HCT116 (cell line): ENCODE measurements around the gene EPHA2. TPM values are rescaled to one million over a fixed set of nuclear protein-coding genes. Genes with fewer than 3 reads are reported as not detected.

ENCODE experiments used
- ATAC-seq: fragments of 200-7000 bp; cut with Tn5 transposase; 2 replicates; pipeline ENCODE4 v1.9.1; 2020; ENCODE audit warnings: mild to moderate bottlenecking, moderate library complexity
- BruUV-seq: library from RNA; stranded (reverse); fragments of 400-500 nt; replicated peaks from 2 replicates; lab custom pipeline; 2021; lab: Mats Ljungman, UMichigan
- CTCF ChIA-PET: fragments of 300-600 bp; sonication (Branson Sonifier 250); formaldehyde crosslinking; loops from one replicate; lab custom pipeline; 2021; ENCODE audit warnings: antibody characterized with exemption; lab: Charles Lee
- POLR2A ChIA-PET: fragments of 300-600, 350-600 bp; sonication (Branson Sonifier 250); formaldehyde crosslinking; loops from one replicate; lab custom pipeline; 2021; ENCODE audit warnings: antibody characterized with exemption; lab: Charles Lee
- RAD21 ChIA-PET, 2 experiments: fragments of 300-600 bp; sonication (Branson Sonifier 250); formaldehyde crosslinking; loops; one replicate each; lab custom pipeline; 2023; ENCODE audit warnings: low total read pairs in 2 of 2; ENCODE audit not compliant: uncharacterized antibody in 2 of 2, unreplicated experiment in 2 of 2, low non-redundant PET in 1 of 2; lab: Charles Lee
- DNase-seq: peaks from one replicate; pipeline ENCODE4 v3.0.0-alpha.2; 2010; ENCODE audit warnings: low read depth, low spot score
- H2AFZ ChIP-seq: fragments of 200-600 bp; shearing (Covaris generic), sonication (generic); 2 replicates; pipeline ENCODE4 v1.6.1; 2017; ENCODE audit warnings: low read depth, mixed run types, mixed read lengths, antibody characterized with exemption, low read length; ENCODE audit not compliant: poor library complexity, severe bottlenecking
- H3K27ac ChIP-seq: 2 replicates; pipeline ENCODE4 v1.5.1; 2012; ENCODE audit warnings: low read depth, low read length
- H3K27me3 ChIP-seq: fragments of 200-600 bp; sonication (generic); 2 replicates; pipeline ENCODE4 v1.6.1; 2016; ENCODE audit warnings: mixed run types, low read length, mixed read lengths; ENCODE audit not compliant: insufficient read depth
- H3K36me3 ChIP-seq, 2 experiments: fragments of 200-500 bp in 1 of 2; fragments of 200-600 bp in 1 of 2; sonication (Bioruptor generic) in 1 of 2; sonication (generic) in 1 of 2; 2 replicates each; pipeline versions ENCODE4 v1.5.1 to v1.6.1; 2014 to 2016; ENCODE audit warnings: low read length in 2 of 2, inconsistent platforms in 1 of 2, mixed read lengths in 1 of 2, mixed run types in 1 of 2; ENCODE audit not compliant: insufficient read depth in 2 of 2, control insufficient read depth in 1 of 2
- H3K4me1 ChIP-seq, 2 experiments: fragments of 200-600 bp in 1 of 2; sonication (generic) in 1 of 2; 2 replicates each; pipeline versions ENCODE4 v1.5.1 to v1.6.1; 2012 to 2017; ENCODE audit warnings: low read length in 2 of 2, inconsistent platforms in 1 of 2, mild to moderate bottlenecking in 1 of 2, mixed read lengths in 1 of 2, mixed run types in 1 of 2, moderate library complexity in 1 of 2; ENCODE audit not compliant: insufficient read depth in 2 of 2, control insufficient read depth in 1 of 2
- H3K4me2 ChIP-seq: fragments of 200-600 bp; sonication (generic); 2 replicates; pipeline ENCODE4 v1.6.1; 2017; ENCODE audit warnings: mixed run types, low read length, mixed read lengths
- H3K4me3 ChIP-seq, 2 experiments: fragments of 200-600 bp in 1 of 2; sonication (generic) in 1 of 2; replicated peaks in 1 of 2; 2 replicates each; pipeline ENCODE4 v1.5.1; 2011 to 2016; ENCODE audit warnings: low read length in 2 of 2, control low read depth in 1 of 2, low read depth in 1 of 2, mild to moderate bottlenecking in 1 of 2, mixed read lengths in 1 of 2, mixed run types in 1 of 2
- H3K79me2 ChIP-seq: fragments of 200-600 bp; sonication (generic); 2 replicates; pipeline ENCODE4 v1.6.1; 2017; ENCODE audit warnings: mild to moderate bottlenecking, mixed run types, low read length, moderate library complexity, mixed read lengths; ENCODE audit not compliant: insufficient read depth
- H3K9ac ChIP-seq: fragments of 200-600 bp; sonication (generic); 2 replicates; pipeline ENCODE4 v1.6.1; 2016; ENCODE audit warnings: low read length, mixed read lengths
- H3K9me2 ChIP-seq: fragments of 200-600 bp; sonication (generic), shearing (Covaris generic); 2 replicates; pipeline ENCODE4 v1.6.1; 2017; ENCODE audit warnings: mixed run types, mild to moderate bottlenecking, moderate library complexity; ENCODE audit not compliant: insufficient read depth
- H3K9me3 ChIP-seq, 2 experiments: fragments of 200-500 bp in 1 of 2; fragments of 200-600 bp in 1 of 2; sonication (Bioruptor generic) in 1 of 2; sonication (generic) in 1 of 2; 2 replicates each; pipeline ENCODE4 v1.6.1; 2014 to 2017; ENCODE audit warnings: low read length in 2 of 2, mixed read lengths in 2 of 2, inconsistent platforms in 1 of 2, low read depth in 1 of 2, mild to moderate bottlenecking in 1 of 2, mixed run types in 1 of 2, moderate library complexity in 1 of 2; ENCODE audit not compliant: control insufficient read depth in 1 of 2, insufficient read depth in 1 of 2
- H4K20me1 ChIP-seq: fragments of 200-600 bp; sonication (generic), shearing (Covaris generic); 2 replicates; pipeline ENCODE4 v1.6.1; 2017; ENCODE audit warnings: mixed run types, mild to moderate bottlenecking, moderate library complexity; ENCODE audit not compliant: insufficient read depth
- CBX3 ChIP-seq: IDR thresholded peaks from 2 replicates; pipeline ENCODE4 v1.6.1; 2012; ENCODE audit warnings: low read depth
- EZH2 ChIP-seq: fragments of 200-600 bp; sonication (generic); IDR thresholded peaks from 2 replicates; pipeline ENCODE4 v1.6.1; 2017; ENCODE audit warnings: antibody characterized with exemption, mixed run types
- POLR2AphosphoS5 ChIP-seq: IDR thresholded peaks from 2 replicates; pipeline ENCODE4 v1.6.1; 2011; ENCODE audit warnings: mild to moderate bottlenecking, low read depth, low read length, moderate library complexity
- TCF7L2 ChIP-seq: IDR thresholded peaks from 2 replicates; pipeline ENCODE4 v1.7.0; 2011; ENCODE audit warnings: borderline replicate concordance, inconsistent platforms; ENCODE audit not compliant: insufficient read depth, insufficient read length; ENCODE audit errors: extremely low read depth
- ZFX ChIP-seq: fragments of 450-650 bp; IDR thresholded peaks from 2 replicates; pipeline ENCODE4 v1.6.1; 2017
- intact Hi-C: fragments of 100-400 bp; cut with micrococcal nuclease; formaldehyde crosslinking; loops from 2 replicates; pipeline ENCODE4 v1.10.0; 2022
- total RNA-seq: library from RNA; stranded (reverse); gene quantifications from one replicate; pipeline ENCODE4 v1.2.1, GENCODE V29; 2021; ENCODE audit not compliant: unreplicated experiment
- TF ChIP-seq, protein P1 (sequence below), 3 experiments: fragments of 200-600 bp in 1 of 3; sonication (generic) in 1 of 3; IDR thresholded peaks in 2 of 3; conservative IDR thresholded peaks in 1 of 3; 2 replicates each; pipeline ENCODE4 v1.5.1; 2012 to 2017; ENCODE audit warnings: low read depth in 2 of 3, low read length in 2 of 3, antibody characterized with exemption in 1 of 3, borderline replicate concordance in 1 of 3, control low read depth in 1 of 3, mild to moderate bottlenecking in 1 of 3, mixed read lengths in 1 of 3, mixed run types in 1 of 3, moderate library complexity in 1 of 3; ENCODE audit not compliant: insufficient read depth in 1 of 3
- TF ChIP-seq, protein P2 (sequence below): IDR thresholded peaks from 2 replicates; pipeline ENCODE4 v1.6.1; 2012; ENCODE audit warnings: low read depth
- TF ChIP-seq, protein P3 (sequence below): IDR thresholded peaks from 2 replicates; pipeline ENCODE4 v1.6.1; 2012

Gene EPHA2
- total RNA-seq, 1 experiment from 2014 or later: 164 TPM

DNA sequence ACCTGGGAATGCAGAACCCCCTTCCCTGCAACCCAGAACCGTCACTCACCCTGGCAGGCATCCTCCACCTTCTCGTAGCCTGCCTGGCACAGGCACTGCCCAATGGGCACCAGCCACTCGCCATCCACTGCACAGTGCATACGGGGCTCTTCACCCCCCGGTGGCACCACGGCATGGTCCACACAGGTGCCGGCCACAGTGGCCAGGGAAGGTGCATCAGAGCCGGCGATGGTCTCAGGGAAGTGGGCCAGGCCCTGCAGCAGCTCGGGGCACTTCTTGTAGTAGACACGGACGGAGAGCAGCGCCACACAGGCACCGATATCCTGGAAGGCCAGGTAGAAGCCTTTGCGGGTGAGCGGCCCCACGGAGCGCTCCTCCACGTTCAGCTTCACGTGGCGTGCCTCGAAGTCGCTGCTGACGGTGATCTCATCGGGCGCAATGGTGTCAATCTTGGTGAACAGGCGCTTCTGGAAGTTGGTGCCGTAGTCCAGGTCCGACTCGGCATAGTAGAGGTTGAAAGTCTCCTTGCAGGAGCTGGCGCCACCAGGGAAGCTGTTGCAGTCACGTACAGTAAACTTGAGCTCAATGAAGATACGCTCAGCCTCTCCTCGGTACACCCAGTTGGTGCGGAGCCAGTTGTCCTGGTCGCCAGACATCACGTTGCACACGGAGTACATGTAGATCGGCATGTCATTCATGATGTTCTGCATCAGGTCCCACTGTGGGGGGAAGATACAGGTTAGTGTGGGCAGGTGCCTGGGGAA lies 7.4 kb downstream of the EPHA2 start:
- Histone ChIP-seq H3K9me3 (no peaks in the 10 kb centered on the region), H2AFZ (no peak overlapping the region), H3K4me3 (no peak overlapping the region), H3K79me2 (peaks cover 100% of the 10 kb centered on the region), H3K36me3 (peaks cover 11 to 75% of the 10 kb centered on the region in 2 experiments; a peak in 3 of 4 replicates), H3K4me2 (peak overlapping the region; percentile 85), H3K27ac (peak overlapping the region; percentile 100), H3K4me1 (peaks cover 85 to 100% of the 10 kb centered on the region in 2 experiments), H3K27me3 (no peaks in the 10 kb centered on the region), H3K9me2 (no peaks in the 10 kb centered on the region), H4K20me1 (peaks cover 26% of the 10 kb centered on the region; the same call in 1 of the 2 replicates), H3K9ac (peak overlapping the region; percentile 75)
- DNase-seq (no peak), ATAC-seq (no peak)
- ChIA-PET POLR2A (interaction anchor here (1.2 to 5.8 kb wide), 3 partner anchors 7 to 37 kb away, joined by 5 to 59 read pairs (median 13); partner anchors contain the start of gene EPHA2), CTCF (interaction anchor here (1.7 kb wide), 1 partner anchor 66 kb away, joined by 4 read pairs; no protein-coding TSS in a partner anchor), RAD21 (no interaction called here)
- no TSS peak for BruUV-seq
- TF ChIP-seq, protein P1, sequence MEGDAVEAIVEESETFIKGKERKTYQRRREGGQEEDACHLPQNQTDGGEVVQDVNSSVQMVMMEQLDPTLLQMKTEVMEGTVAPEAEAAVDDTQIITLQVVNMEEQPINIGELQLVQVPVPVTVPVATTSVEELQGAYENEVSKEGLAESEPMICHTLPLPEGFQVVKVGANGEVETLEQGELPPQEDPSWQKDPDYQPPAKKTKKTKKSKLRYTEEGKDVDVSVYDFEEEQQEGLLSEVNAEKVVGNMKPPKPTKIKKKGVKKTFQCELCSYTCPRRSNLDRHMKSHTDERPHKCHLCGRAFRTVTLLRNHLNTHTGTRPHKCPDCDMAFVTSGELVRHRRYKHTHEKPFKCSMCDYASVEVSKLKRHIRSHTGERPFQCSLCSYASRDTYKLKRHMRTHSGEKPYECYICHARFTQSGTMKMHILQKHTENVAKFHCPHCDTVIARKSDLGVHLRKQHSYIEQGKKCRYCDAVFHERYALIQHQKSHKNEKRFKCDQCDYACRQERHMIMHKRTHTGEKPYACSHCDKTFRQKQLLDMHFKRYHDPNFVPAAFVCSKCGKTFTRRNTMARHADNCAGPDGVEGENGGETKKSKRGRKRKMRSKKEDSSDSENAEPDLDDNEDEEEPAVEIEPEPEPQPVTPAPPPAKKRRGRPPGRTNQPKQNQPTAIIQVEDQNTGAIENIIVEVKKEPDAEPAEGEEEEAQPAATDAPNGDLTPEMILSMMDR (IDR thresholded peaks at IDR 0.05 in 2 of 3, conservative IDR thresholded peaks at IDR 0.05 in 1 of 3; ENCODE audit: borderline replicate concordance in 1 of 3, insufficient read depth in 1 of 3, low read depth in 2 of 3, low read length in 2 of 3): no peak
- no peak for TF ChIP-seq TCF7L2
- TF ChIP-seq EZH2: no peak
- TF ChIP-seq, protein P2, sequence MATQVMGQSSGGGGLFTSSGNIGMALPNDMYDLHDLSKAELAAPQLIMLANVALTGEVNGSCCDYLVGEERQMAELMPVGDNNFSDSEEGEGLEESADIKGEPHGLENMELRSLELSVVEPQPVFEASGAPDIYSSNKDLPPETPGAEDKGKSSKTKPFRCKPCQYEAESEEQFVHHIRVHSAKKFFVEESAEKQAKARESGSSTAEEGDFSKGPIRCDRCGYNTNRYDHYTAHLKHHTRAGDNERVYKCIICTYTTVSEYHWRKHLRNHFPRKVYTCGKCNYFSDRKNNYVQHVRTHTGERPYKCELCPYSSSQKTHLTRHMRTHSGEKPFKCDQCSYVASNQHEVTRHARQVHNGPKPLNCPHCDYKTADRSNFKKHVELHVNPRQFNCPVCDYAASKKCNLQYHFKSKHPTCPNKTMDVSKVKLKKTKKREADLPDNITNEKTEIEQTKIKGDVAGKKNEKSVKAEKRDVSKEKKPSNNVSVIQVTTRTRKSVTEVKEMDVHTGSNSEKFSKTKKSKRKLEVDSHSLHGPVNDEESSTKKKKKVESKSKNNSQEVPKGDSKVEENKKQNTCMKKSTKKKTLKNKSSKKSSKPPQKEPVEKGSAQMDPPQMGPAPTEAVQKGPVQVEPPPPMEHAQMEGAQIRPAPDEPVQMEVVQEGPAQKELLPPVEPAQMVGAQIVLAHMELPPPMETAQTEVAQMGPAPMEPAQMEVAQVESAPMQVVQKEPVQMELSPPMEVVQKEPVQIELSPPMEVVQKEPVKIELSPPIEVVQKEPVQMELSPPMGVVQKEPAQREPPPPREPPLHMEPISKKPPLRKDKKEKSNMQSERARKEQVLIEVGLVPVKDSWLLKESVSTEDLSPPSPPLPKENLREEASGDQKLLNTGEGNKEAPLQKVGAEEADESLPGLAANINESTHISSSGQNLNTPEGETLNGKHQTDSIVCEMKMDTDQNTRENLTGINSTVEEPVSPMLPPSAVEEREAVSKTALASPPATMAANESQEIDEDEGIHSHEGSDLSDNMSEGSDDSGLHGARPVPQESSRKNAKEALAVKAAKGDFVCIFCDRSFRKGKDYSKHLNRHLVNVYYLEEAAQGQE: no peak
- no peak for TF ChIP-seq POLR2AphosphoS5
- no peak for TF ChIP-seq CBX3
- TF ChIP-seq, protein P3, sequence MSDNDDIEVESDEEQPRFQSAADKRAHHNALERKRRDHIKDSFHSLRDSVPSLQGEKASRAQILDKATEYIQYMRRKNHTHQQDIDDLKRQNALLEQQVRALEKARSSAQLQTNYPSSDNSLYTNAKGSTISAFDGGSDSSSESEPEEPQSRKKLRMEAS: no peak
- no peak for TF ChIP-seq ZFX
- intact Hi-C loops: loop anchor here (5.0 kb wide), 2 partner anchors 361 to 621 kb away; partner anchors contain the start of gene DNAJC16
